NT2/D1 (cell line): ENCODE data around the gene DOK3.

Experiments used
- SUZ12 ChIP-seq: IDR thresholded peaks from 2 replicates; pipeline ENCODE4 v1.6.1; 2011; ENCODE audit not compliant: insufficient read length, insufficient read depth; ENCODE audit errors: extremely low read depth
- YY1 ChIP-seq: IDR thresholded peaks from 2 replicates; pipeline ENCODE4 v1.6.1; 2011; ENCODE audit not compliant: insufficient read length, insufficient read depth
- ZNF274 ChIP-seq: IDR thresholded peaks from 2 replicates; pipeline ENCODE4 v1.6.1; 2011; ENCODE audit warnings: mild to moderate bottlenecking, low read depth, low read length

DNA sequence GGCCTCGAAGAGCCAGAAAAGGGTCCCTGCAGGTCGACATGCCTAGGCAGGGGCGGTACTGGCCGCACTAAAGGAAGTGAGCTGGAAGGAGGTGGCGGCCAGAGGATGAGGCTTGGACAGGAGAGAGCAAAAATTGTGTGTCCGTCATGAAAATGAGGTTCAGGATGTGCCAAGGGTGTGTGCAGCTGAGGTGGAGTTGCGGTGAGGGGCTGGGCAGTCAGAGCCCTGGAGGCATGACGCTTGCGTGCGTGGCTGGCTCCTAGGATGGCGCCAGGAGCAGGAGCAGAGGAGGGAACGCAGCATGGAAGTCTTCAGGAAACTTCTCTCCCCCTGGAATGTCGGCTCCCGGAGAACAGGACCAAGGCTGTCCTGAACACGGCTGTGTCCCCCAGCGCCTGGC lies 6.7 kb downstream of the DOK3 start:
- no peak for TF ChIP-seq ZNF274
- TF ChIP-seq YY1, result no peak
- TF ChIP-seq SUZ12, result no peak
